GM12892 (cell line): ENCODE measurements around the gene PKMYT1. TPM values are rescaled to one million over a fixed set of nuclear protein-coding genes. Genes with fewer than 3 reads are reported as not detected.

Experiments used
- DNase-seq: peaks from one replicate; pipeline ENCODE4 v3.0.0; 2011; ENCODE audit not compliant: insufficient read length
- FAIRE-seq: peaks from 2 replicates; lab custom pipeline; 2011; peaks lifted over from hg19 to GRCh38; lab: Jason Lieb, UNC
- POLR2A ChIP-seq: IDR thresholded peaks from 2 replicates; pipeline ENCODE4 v1.6.1; 2011; ENCODE audit warnings: low read depth, low read length, control low read depth
- POLR2AphosphoS5 ChIP-seq: IDR thresholded peaks from 2 replicates; pipeline ENCODE4 v1.6.1; 2011; ENCODE audit warnings: low read depth, low read length, control low read depth
- TAF1 ChIP-seq: IDR thresholded peaks from 2 replicates; pipeline ENCODE4 v1.6.1; 2011; ENCODE audit warnings: low read depth, mild to moderate bottlenecking, control low read depth, low read length, borderline replicate concordance
- polyA plus RNA-seq: library from polyadenylated mRNA; unstranded; fragments of >200 nt; gene quantifications from one replicate; pipeline ENCODE4 v1.2.1, GENCODE V29; 2012; ENCODE audit warnings: missing spikeins, inconsistent platforms; ENCODE audit not compliant: missing spikeins

PKMYT1 gene
- polyA plus RNA-seq: 13.6 TPM

DNA sequence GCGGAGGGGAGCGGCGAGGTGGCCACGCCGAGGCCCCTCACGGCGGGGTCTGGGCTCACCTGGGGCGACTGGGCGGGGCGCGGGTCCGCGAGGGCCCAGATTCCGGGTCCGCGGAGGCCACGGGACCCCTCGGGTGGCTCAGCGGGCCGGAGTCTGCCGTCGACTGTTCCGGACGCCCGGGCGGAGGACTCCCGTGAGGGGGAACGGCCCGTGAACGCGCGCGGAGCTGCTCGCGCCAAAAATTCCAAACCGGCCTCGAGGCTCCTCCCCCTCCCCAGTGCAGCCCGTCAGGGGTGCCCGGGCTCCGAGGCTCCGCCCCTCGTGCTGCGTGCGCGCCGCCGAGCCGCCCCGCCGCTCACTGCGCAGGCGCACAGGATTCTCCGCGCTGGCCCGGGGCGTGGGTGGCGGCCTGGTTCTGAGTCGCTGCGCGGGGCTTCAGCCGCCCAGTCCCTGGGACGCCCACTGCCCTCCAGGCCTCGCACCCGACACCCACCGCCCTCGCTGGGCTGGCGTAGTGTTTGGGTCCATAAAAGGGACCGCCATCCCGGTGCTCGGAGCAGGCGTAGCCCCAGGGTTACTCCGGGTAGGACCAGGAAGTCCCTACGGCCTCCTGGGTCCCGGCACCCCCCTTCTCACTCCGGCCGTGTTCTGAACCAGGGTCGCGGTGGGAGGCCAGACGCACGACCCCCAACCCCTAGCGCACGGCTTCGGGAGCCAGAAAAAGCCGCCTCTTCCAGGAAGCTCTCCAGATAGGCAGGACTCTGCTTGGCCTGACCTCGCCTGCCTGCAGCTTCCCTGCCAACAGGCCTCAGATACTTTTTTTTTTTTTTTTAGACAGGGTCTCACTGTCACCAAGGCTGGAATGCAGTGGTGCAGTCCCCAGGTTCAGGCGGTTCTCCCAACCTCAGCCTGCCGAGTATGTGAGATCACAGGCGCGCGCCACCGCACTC lies at the start of gene PKMYT1:
Gene PKMYT1, minus strand, starts transcription at position 220 of the 950 bp plus-strand sequence. CDS start 789 bp downstream, outside the sequence.
- DNase-seq (peak; percentile 100), FAIRE-seq (peak; percentile 96)
- TF ChIP-seq POLR2A (peak; percentile 89; the same call in 1 of the 2 replicates), TAF1 (peak; percentile 47; the same call in 1 of the 2 replicates), POLR2AphosphoS5 (peak; percentile 72)

DNA sequence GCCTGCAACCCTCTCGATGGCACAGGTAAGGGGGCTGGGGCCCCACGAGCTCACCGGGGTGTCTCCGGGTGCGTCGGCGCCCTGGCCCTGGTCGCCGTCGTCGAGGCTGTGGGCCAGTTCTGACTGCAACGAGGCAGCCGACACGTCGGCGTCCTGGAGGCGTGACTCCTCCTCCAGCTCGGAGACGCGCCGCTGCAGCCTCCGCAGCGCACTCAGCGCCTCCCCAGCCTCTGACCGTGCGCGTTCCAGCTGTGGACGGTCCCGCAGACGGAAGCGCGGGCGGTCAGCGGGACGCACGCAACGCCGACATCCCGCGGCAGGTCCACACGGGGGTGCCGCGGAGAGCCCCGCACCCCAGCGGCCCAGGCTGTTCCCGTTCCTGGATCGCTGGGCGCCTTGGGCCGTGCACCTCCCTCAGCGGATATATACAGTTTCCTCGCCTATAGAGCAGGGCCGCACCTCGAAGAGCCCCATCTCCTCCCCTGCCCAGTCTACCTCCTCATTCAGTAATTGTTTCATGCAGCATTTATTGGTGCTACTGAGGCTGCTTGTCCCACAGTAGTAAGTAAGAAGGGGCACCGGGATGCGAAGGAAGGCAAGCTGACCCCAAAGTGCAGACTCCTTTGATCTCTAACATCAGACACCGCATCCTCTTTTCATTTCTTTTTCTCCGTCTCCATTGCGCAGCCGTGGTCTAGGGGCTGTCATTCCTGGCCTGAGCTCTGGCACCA lies 49.4 kb upstream of the PKMYT1 start:
- DNase-seq (no peak), FAIRE-seq (no peak)
- TF ChIP-seq POLR2AphosphoS5 (no peak), POLR2A (no peak), TAF1 (no peak)

DNA sequence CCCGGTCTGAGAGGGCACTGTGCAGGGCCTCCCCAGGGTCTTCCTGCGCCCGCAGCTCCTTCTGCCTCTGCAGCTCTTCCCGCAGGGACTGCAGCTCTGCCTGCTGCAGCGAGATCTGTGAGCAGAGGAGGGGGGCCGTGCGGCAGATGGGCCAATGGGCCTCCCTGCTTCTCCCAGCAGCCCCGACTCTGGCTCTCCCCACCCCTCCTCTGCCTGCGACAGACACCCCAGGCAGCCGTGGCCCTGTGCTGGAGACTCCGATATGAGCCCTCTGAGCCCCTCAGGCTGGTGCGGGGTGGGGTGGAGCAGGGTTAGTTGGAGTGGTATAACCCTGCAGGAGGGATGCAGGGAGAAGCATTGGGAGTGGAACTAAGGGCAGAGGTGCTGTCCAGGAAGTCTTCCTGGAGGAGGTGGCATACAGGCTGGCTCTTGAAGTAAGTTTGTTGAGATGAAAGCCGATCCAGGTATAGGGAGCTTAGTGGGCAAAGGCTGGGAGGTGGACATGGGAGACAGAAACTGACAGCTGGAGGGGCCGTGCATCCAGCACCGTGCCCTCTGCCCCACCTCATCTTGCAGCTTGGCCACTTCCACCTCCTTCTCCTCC lies 48.6 kb upstream of the PKMYT1 start:
- no peak for FAIRE-seq

DNA sequence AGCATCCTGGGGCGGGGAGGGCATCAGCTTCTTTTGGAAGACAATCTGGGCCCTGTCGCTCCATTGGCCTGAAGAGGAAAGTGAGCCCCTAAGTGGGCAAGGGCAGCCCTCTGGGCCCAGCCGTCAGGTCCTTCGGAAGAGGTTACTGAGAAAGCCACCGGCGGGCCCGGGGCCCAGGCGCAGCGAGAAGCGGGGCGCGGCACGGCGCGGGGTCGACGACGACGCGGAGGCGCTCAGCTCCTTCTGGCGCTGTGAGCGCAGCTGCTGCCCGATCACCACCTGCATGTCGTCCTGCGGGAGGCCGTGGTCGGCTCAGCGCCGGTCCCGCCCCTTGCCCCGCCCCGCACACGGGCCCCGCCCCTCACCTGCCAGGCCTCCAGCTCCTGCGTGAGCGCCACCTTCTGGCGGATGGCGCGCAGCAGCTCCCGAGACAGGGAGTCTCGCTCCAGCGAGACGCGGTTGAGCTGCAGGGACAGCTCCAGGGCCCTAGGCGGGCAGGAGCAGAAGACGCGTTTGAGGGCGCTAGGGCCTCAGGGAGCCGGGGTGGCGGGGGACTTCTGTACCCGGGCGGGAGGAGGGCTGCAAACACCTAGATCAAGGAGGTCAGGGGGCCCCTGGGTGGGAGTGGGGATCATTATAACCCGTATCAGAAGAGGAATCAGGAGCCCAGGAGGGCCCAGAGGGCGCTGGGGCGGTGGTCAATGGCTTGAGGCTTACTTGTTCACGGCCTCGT lies 47.9 kb upstream of the PKMYT1 start:
- TF ChIP-seq POLR2AphosphoS5 (peak; percentile 28; the same call in 1 of the 2 replicates), TAF1 (no peak), POLR2A (no peak)
- peak; percentile 93 for FAIRE-seq
- DNase-seq: peak; percentile 91

More for the DNA sequence above, 48.6 kb upstream of the PKMYT1 start:
- DNase-seq: no peak
- TF ChIP-seq POLR2A: no peak
- TF ChIP-seq TAF1: no peak
- no peak for TF ChIP-seq POLR2AphosphoS5

DNA sequence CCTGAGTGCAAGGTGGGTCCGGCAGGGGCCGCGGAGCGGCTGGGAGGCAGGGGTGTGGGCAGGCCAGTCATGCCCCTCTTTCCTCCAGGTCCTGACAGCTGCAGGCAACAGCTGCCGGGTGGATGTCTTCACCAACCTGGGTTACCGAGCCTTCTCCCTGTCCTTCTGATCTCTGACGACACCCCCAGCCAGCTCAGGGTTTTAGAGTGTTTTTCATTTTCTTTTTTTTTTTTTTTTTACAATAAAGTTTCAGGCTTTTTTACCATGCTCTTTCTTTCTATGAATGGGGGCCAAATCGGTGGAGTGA lies 47.2 kb upstream of the PKMYT1 start:
- DNase-seq (no peak), FAIRE-seq (no peak)
- no peak for TF ChIP-seq POLR2AphosphoS5

DNA sequence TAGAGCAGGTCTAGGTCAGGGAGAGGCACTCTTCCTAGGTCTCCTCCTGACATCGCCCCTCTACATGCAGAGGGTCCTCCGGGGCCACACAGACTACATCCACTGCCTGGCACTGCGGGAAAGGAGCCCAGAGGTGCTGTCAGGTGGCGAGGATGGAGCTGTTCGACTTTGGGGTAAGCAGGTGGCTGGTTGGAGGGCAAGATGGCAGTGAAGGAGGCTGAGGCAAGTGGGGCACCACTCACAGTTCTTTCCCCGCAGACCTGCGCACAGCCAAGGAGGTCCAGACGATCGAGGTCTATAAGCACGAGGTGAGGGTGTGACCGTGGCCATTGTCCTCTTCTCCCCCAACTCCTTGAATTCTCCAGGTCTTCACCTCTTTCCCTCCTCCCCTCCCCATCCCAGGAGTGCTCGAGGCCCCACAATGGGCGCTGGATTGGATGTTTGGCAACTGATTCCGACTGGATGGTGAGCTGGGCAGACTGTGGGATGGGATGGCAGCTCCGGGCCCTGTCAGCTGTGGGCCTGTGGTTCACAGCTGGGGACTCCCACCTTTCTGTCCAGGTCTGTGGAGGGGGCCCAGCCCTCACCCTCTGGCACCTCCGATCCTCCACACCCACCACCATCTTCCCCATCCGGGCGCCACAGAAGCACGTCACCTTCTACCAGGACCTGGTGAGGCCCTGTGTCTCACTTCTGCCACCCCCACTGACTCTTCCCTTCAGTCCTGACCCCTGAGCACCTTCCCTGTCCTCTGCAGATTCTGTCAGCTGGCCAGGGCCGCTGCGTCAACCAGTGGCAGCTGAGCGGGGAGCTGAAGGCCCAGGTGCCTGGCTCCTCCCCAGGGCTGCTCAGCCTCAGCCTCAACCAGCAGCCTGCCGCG lies 46.6 kb upstream of the PKMYT1 start:
- FAIRE-seq: no peak
- no peak for TF ChIP-seq POLR2AphosphoS5
- no peak for TF ChIP-seq TAF1
- TF ChIP-seq POLR2A: no peak
- no peak for DNase-seq

DNA sequence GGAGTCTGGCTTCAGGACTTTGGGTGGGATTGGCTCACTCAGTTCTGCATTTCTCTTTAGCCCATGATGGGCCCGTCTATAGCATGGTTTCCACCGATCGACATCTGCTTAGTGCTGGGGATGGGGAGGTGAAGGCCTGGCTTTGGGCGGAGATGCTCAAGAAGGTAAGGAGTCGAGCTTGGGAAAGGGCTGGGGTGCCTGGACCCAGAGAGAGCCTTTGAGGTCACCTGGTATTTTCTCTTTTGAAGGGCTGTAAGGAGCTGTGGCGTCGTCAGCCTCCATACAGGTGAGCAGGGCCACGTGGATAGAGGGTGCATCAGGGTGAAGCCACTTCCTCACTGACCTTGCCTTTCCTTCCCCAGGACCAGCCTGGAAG lies 45.7 kb upstream of the PKMYT1 start:
- DNase-seq: no peak
- no peak for TF ChIP-seq TAF1
- no peak for TF ChIP-seq POLR2A
- no peak for TF ChIP-seq POLR2AphosphoS5
- no peak for FAIRE-seq

DNA sequence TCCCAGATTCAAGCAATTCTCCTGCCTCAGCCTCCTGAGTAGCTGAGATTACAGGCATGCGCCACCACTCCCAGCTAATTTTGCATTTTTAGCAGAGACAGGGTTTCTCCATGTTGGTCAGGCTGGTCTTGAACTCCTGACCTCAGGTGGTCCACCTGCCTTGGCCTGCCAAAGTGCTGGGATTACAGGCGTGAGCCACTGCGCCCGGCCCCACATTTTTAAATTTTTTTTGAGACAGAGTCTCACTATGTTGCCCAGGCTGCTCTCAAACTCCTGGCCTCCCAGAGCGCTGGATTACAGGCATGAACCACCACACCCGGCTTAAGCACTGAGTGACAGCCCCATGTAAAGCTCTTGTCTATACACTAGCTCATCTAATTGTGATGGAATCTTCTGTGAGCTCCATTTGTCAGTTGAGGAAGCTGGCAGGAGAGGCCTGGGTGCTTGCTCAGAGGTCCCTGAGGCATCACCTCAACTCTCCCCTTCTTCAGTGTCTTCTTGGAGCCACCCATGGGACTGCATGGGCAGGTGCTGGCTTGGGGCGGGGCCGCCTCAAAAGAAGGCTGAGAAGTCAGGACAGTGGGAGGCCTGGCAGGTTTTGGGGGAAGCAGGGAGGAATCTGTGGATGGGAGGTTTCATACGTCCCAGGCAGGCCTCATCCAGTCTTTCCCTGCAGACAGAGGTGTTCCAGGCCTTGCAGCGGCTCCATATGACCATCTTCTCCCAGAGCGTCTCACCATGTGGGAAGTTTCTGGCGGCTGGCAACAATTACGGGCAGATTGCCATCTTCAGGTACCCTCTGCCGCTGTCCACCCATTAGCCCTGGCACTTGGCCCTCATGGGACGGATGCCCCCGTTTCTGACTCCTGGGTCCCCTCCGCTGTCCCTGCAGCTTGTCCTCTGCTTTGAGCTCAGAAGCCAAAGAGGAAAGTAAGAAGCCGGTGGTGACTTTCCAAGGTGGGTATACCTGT lies 45.1 kb upstream of the PKMYT1 start:
- DNase-seq: no peak
- TF ChIP-seq POLR2A (no peak), TAF1 (no peak), POLR2AphosphoS5 (no peak)
- no peak for FAIRE-seq

- FAIRE-seq: peak; percentile 100
- DNase-seq: peak; percentile 92
- TF ChIP-seq POLR2AphosphoS5: peak; percentile 89
- TF ChIP-seq POLR2A: peak; percentile 83; the same call in 1 of the 2 replicates
- no peak for TF ChIP-seq TAF1
Measured at GRCh38 chr16:3023669-3024478, 43.6 kb upstream of the PKMYT1 start, which contains the start of the genes HCFC1R1 and THOC6. TSS of gene HCFC1R1 (minus strand) at chr16:3023942. CDS start at chr16:3023941, 1 bp downstream. TSS of gene THOC6 (plus strand) at chr16:3024035. CDS start at chr16:3024327, 292 bp downstream.
